CD14-positive monocyte (primary cell): Measurements from ENCODE around the gene ELMO2. TPM values are rescaled to one million over a fixed set of nuclear protein-coding genes. Genes with fewer than 3 reads are reported as not detected.

Source experiments
- DNase-seq, 3 donors: peaks; one replicate each; pipeline ENCODE4 v3.0.0-alpha.2; 2011 to 2022
- H2AFZ ChIP-seq: 2 replicates; pipeline ENCODE4 v1.6.0; 2012; ENCODE audit warnings: mild to moderate bottlenecking, low read depth, low read length, inconsistent platforms; ENCODE audit not compliant: insufficient read depth, poor library complexity, severe bottlenecking
- H3K27ac ChIP-seq, 2 donors: 1 replicate in 1 of 2; 2 replicates in 1 of 2; pipeline ENCODE4 v1.5.1; 2012 to 2013; ENCODE audit warnings: low read length in 2 of 2, control low read depth in 1 of 2, inconsistent platforms in 1 of 2, low read depth in 1 of 2, mild to moderate bottlenecking in 1 of 2
- H3K27me3 ChIP-seq, 2 donors: one replicate each; pipeline versions ENCODE4 v1.6.0 to v1.6.1; 2011 to 2013; ENCODE audit warnings: low read length in 2 of 2; ENCODE audit not compliant: control insufficient read depth in 2 of 2, insufficient read depth in 2 of 2
- H3K36me3 ChIP-seq, 2 donors: replicated peaks in 1 of 2; 1 replicate in 1 of 2; 2 replicates in 1 of 2; pipeline versions ENCODE4 v1.5.1 to v1.6.1; 2012 to 2013; ENCODE audit warnings: low read length in 2 of 2, control low read depth in 1 of 2, inconsistent platforms in 1 of 2, mild to moderate bottlenecking in 1 of 2; ENCODE audit not compliant: insufficient read depth in 2 of 2, control insufficient read depth in 1 of 2
- H3K4me1 ChIP-seq, 2 donors: 1 replicate in 1 of 2; 2 replicates in 1 of 2; pipeline versions ENCODE4 v1.5.1 to v1.6.1; 2012 to 2013; ENCODE audit warnings: low read length in 2 of 2, control low read depth in 1 of 2, inconsistent platforms in 1 of 2, mild to moderate bottlenecking in 1 of 2, moderate library complexity in 1 of 2; ENCODE audit not compliant: insufficient read depth in 2 of 2, control insufficient read depth in 1 of 2
- H3K4me2 ChIP-seq: replicated peaks from 2 replicates; pipeline ENCODE3; 2012; ENCODE audit warnings: low read length, moderate library complexity, mild to moderate bottlenecking; ENCODE audit not compliant: poor library complexity, severe bottlenecking; ENCODE audit errors: extremely low read depth
- H3K4me3 ChIP-seq, 3 experiments: fragments of 200-600 bp in 1 of 3; sonication (generic) in 1 of 3; replicated peaks in 1 of 3; 1 replicate in 2 of 3; 2 replicates in 1 of 3; pipeline ENCODE4 v1.5.1; 2011 to 2013; ENCODE audit warnings: low read length in 3 of 3, mild to moderate bottlenecking in 3 of 3, control low read depth in 2 of 3, low read depth in 2 of 3, inconsistent platforms in 1 of 3, moderate library complexity in 1 of 3
- H3K79me2 ChIP-seq: 2 replicates; pipeline ENCODE4 v1.6.0; 2012; ENCODE audit warnings: mild to moderate bottlenecking, control low read depth, inconsistent platforms, low read length, moderate library complexity; ENCODE audit not compliant: insufficient read depth
- H3K9ac ChIP-seq: 2 replicates; pipeline ENCODE4 v1.6.0; 2017; ENCODE audit warnings: low read length, mild to moderate bottlenecking; ENCODE audit not compliant: insufficient read depth, poor library complexity, severe bottlenecking
- H3K9me3 ChIP-seq, 2 donors: replicated peaks in 1 of 2; 1 replicate in 1 of 2; 2 replicates in 1 of 2; pipeline versions ENCODE4 v1.5.1 to v1.6.1; 2012 to 2013; ENCODE audit warnings: low read length in 2 of 2, control low read depth in 1 of 2; ENCODE audit not compliant: control insufficient read depth in 1 of 2, insufficient read depth in 1 of 2
- H4K20me1 ChIP-seq: 2 replicates; pipeline ENCODE4 v1.6.0; 2012; ENCODE audit warnings: mild to moderate bottlenecking, low read length, control low read depth, moderate library complexity; ENCODE audit not compliant: insufficient read depth
- H3K27ac Mint-ChIP-seq, 7 donors: one replicate each; pipeline ENCODE4 v1.8.0; 2020; ENCODE audit warnings: mild to moderate bottlenecking in 7 of 7, mixed read lengths in 7 of 7, moderate library complexity in 6 of 7, inconsistent platforms in 2 of 7
- H3K27me3 Mint-ChIP-seq, 3 donors: one replicate each; pipeline ENCODE4 v1.8.0; 2021 to 2022; ENCODE audit warnings: low read depth in 3 of 3, mild to moderate bottlenecking in 3 of 3, mixed read lengths in 3 of 3, moderate library complexity in 3 of 3, inconsistent platforms in 1 of 3
- H3K36me3 Mint-ChIP-seq, 2 donors: one replicate each; pipeline ENCODE4 v1.8.0; 2020; ENCODE audit warnings: mixed read lengths in 2 of 2, inconsistent platforms in 1 of 2, mild to moderate bottlenecking in 1 of 2
- H3K4me1 Mint-ChIP-seq: one replicate; pipeline ENCODE4 v1.8.0; 2020; ENCODE audit warnings: mild to moderate bottlenecking, mixed read lengths
- H3K4me3 Mint-ChIP-seq, 2 donors: one replicate each; pipeline ENCODE4 v1.8.0; 2020; ENCODE audit warnings: mild to moderate bottlenecking in 2 of 2, mixed read lengths in 2 of 2, moderate library complexity in 1 of 2
- H3K9me3 Mint-ChIP-seq, 7 donors: one replicate each; pipeline ENCODE4 v1.8.0; 2020 to 2022; ENCODE audit warnings: mixed read lengths in 7 of 7, mild to moderate bottlenecking in 6 of 7, moderate library complexity in 6 of 7, inconsistent platforms in 2 of 7
- WGBS: methylation state at CpG from one replicate; pipeline ENCODE4 v1.1.5; 2013; ENCODE audit warnings: missing lambda C conversion rate; ENCODE audit not compliant: insufficient coverage; 5-methylcytosine and 5-hydroxymethylcytosine counted together
- intact Hi-C, 2 donors: fragments of 100-400 bp; cut with micrococcal nuclease; formaldehyde crosslinking; loops; one replicate each; pipeline versions ENCODE4 v1.15.0 to v1.15.1; 2023
- polyA plus RNA-seq, 3 donors: library from polyadenylated mRNA; depleted of rRNA in 1 of 3; unstranded in 2 of 3; stranded (reverse) in 1 of 3; fragments of 300-500 nt in 2 of 3; fragments of >200 nt in 1 of 3; fragmentation: Illumina TruSeq in 2 of 3; gene quantifications; 1 replicate in 2 of 3; 2 replicates in 1 of 3; pipeline ENCODE4 v1.2.3, GENCODE V29; 2012 to 2021
- TF ChIP-seq, protein P1 (sequence below): fragments of 200-600 bp; IDR thresholded peaks from one replicate; pipeline ENCODE4 v1.8.0; 2022; ENCODE audit warnings: antibody characterized with exemption, mild to moderate bottlenecking

ELMO2 gene
- polyA plus RNA-seq, 3 donors: 35.3 to 53.1 (median 42.3) TPM

GRCh38 chr20:46423882-46424482 lies 17.6 kb upstream of the ELMO2 start:
- TF ChIP-seq, protein P1, sequence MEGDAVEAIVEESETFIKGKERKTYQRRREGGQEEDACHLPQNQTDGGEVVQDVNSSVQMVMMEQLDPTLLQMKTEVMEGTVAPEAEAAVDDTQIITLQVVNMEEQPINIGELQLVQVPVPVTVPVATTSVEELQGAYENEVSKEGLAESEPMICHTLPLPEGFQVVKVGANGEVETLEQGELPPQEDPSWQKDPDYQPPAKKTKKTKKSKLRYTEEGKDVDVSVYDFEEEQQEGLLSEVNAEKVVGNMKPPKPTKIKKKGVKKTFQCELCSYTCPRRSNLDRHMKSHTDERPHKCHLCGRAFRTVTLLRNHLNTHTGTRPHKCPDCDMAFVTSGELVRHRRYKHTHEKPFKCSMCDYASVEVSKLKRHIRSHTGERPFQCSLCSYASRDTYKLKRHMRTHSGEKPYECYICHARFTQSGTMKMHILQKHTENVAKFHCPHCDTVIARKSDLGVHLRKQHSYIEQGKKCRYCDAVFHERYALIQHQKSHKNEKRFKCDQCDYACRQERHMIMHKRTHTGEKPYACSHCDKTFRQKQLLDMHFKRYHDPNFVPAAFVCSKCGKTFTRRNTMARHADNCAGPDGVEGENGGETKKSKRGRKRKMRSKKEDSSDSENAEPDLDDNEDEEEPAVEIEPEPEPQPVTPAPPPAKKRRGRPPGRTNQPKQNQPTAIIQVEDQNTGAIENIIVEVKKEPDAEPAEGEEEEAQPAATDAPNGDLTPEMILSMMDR: no peak
- H3K36me3 Mint-ChIP-seq: no peaks in the 10 kb centered on the region
- Histone ChIP-seq H3K27me3 (peaks cover 7% of the 10 kb centered on the region in 2 donors), H3K9ac (no peak overlapping the region), H3K79me2 (no peaks in the 10 kb centered on the region), H3K4me1 (no peaks in the 10 kb centered on the region), H3K9me3 (no peaks in the 10 kb centered on the region), H3K4me3 (no peak overlapping the region), H2AFZ (no peak overlapping the region), H3K4me2 (no peak overlapping the region), H4K20me1 (no peaks in the 10 kb centered on the region), H3K36me3 (no peaks in the 10 kb centered on the region), H3K27ac (no peak overlapping the region)
- no peak overlapping the region for H3K4me3 Mint-ChIP-seq
- H3K27me3 Mint-ChIP-seq: peaks cover 5 to 17% (median 9%) of the 10 kb centered on the region in 3 donors
- no peak overlapping the region for H3K27ac Mint-ChIP-seq
- H3K4me1 Mint-ChIP-seq: peaks cover 3% of the 10 kb centered on the region
- no peaks in the 10 kb centered on the region for H3K9me3 Mint-ChIP-seq
- no CpG with 5 or more reads among the region's 2 CpGs for WGBS
- peak in 1 of 3 donors; percentile 34 for DNase-seq
- intact Hi-C loops: no loop called here

DNA sequence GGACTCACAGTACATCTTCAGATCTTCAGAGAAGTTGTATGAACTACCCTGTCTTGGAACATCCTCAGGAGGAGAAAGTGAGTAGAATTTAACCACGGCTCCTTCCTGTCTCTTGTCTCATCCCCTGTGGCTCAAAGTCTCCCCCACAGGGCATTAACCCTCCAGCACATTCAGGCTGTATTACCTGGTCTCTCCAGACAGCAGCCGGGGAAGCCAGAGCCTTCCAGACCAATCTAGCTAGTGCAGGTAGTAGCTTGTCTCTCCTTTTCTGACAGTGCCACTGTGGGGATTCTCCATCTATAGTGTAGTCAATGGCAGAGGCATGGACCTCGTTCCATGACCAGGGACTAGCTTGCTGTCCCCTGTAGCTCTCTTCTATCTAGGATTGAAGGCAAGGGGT lies 16.9 kb upstream of the ELMO2 start:
- no peak for DNase-seq
- H3K4me3 ChIP-seq: no peak overlapping the region
- Mint-ChIP-seq H3K9me3 (no peaks in the 10 kb centered on the region), H3K27ac (no peak overlapping the region), H3K4me3 (no peak overlapping the region), H3K27me3 (peaks cover 5 to 17% (median 9%) of the 10 kb centered on the region in 3 donors), H3K4me1 (peaks cover 3% of the 10 kb centered on the region), H3K36me3 (no peaks in the 10 kb centered on the region)
- H3K27ac ChIP-seq: no peak overlapping the region
- no peaks in the 10 kb centered on the region for H3K79me2 ChIP-seq
- no peaks in the 10 kb centered on the region for H3K9me3 ChIP-seq
- H3K4me2 ChIP-seq: no peak overlapping the region
- H3K27me3 ChIP-seq: peaks cover 2 to 7% of the 10 kb centered on the region in 2 donors
- TF ChIP-seq, protein P1: no peak
- no peaks in the 10 kb centered on the region for H3K36me3 ChIP-seq
- intact Hi-C loops: no loop called here
- H3K4me1 ChIP-seq: no peaks in the 10 kb centered on the region
- no peaks in the 10 kb centered on the region for H4K20me1 ChIP-seq
- WGBS: no CpG with 5 or more reads among the region's 3 CpGs
- no peak overlapping the region for H3K9ac ChIP-seq
- no peak overlapping the region for H2AFZ ChIP-seq
